Liver (tissue), 9 donors: ENCODE data around the gene FAM227B. TPM values are rescaled to one million over a fixed set of nuclear protein-coding genes. Genes with fewer than 3 reads are reported as not detected.

Source experiments
- DNase-seq: peaks from one replicate; pipeline ENCODE4 v3.0.0-alpha.2; 2017; ENCODE audit warnings: low spot score
- H3K27ac ChIP-seq, 2 donors: one replicate each; pipeline ENCODE4 v1.7.0; 2013; ENCODE audit warnings: inconsistent platforms in 2 of 2, low read length in 2 of 2, control low read depth in 1 of 2, low read depth in 1 of 2, mild to moderate bottlenecking in 1 of 2
- H3K27me3 ChIP-seq, 4 donors: one replicate each; pipeline versions ENCODE4 v1.6.1 to v1.7.0; 2013; ENCODE audit warnings: low read length in 3 of 4, inconsistent platforms in 1 of 4, mild to moderate bottlenecking in 1 of 4, moderate library complexity in 1 of 4; ENCODE audit not compliant: control insufficient read depth in 4 of 4, insufficient read depth in 4 of 4
- H3K36me3 ChIP-seq, 4 donors: one replicate each; pipeline versions ENCODE4 v1.6.1 to v1.7.0; 2013; ENCODE audit warnings: low read length in 3 of 4, mild to moderate bottlenecking in 3 of 4, low read depth in 1 of 4, moderate library complexity in 1 of 4; ENCODE audit not compliant: control insufficient read depth in 4 of 4, insufficient read depth in 3 of 4
- H3K4me1 ChIP-seq, 4 donors: one replicate each; pipeline versions ENCODE4 v1.6.1 to v1.7.0; 2013; ENCODE audit warnings: low read length in 3 of 4, mild to moderate bottlenecking in 3 of 4, moderate library complexity in 1 of 4; ENCODE audit not compliant: control insufficient read depth in 4 of 4, insufficient read depth in 4 of 4
- H3K4me3 ChIP-seq, 3 donors: one replicate each; pipeline versions ENCODE4 v1.6.1 to v1.7.0; 2013; ENCODE audit warnings: low read length in 3 of 3, control low read depth in 1 of 3, low read depth in 1 of 3, mild to moderate bottlenecking in 1 of 3
- H3K9ac ChIP-seq, 2 donors: one replicate each; pipeline ENCODE4 v1.7.0; 2013; ENCODE audit warnings: low read length in 2 of 2, mild to moderate bottlenecking in 2 of 2, moderate library complexity in 2 of 2, control low read depth in 1 of 2, low read depth in 1 of 2
- H3K9me3 ChIP-seq, 4 donors: one replicate each; pipeline versions ENCODE4 v1.6.1 to v1.7.0; 2013; ENCODE audit warnings: low read length in 3 of 4; ENCODE audit not compliant: control insufficient read depth in 4 of 4
- EGR1 ChIP-seq, 2 donors: IDR thresholded peaks; 2 replicates each; pipeline ENCODE4 v1.6.1; 2016 to 2018; ENCODE audit warnings: antibody characterized with exemption in 2 of 2, low read depth in 2 of 2
- FOXA1 ChIP-seq: IDR thresholded peaks from 2 replicates; pipeline ENCODE4 v1.6.1; 2016; ENCODE audit warnings: antibody characterized with exemption
- FOXA2 ChIP-seq: IDR thresholded peaks from 2 replicates; pipeline ENCODE4 v1.6.1; 2016; ENCODE audit warnings: antibody characterized with exemption
- GABPA ChIP-seq, 2 donors: IDR thresholded peaks in 1 of 2; conservative IDR thresholded peaks in 1 of 2; 2 replicates each; pipeline ENCODE4 v1.6.1; 2016; ENCODE audit warnings: antibody characterized with exemption in 2 of 2, mild to moderate bottlenecking in 1 of 2, moderate library complexity in 1 of 2
- HNF4A ChIP-seq, 2 donors: conservative IDR thresholded peaks; 2 replicates each; pipeline ENCODE4 v1.6.1; 2016; ENCODE audit warnings: antibody characterized with exemption in 2 of 2, mild to moderate bottlenecking in 2 of 2
- HNF4G ChIP-seq: IDR thresholded peaks from 2 replicates; pipeline ENCODE4 v1.6.1; 2016; ENCODE audit warnings: antibody characterized with exemption
- JUND ChIP-seq, 2 donors: IDR thresholded peaks; 2 replicates each; pipeline ENCODE4 v1.6.1; 2016; ENCODE audit warnings: antibody characterized with exemption in 2 of 2
- NR2F2 ChIP-seq: IDR thresholded peaks from 2 replicates; pipeline ENCODE4 v1.6.1; 2016; ENCODE audit warnings: antibody characterized with exemption
- RAD21 ChIP-seq, 2 donors: IDR thresholded peaks; 2 replicates each; pipeline ENCODE4 v1.6.1; 2016; ENCODE audit warnings: antibody characterized with exemption in 2 of 2, mild to moderate bottlenecking in 2 of 2
- REST ChIP-seq: IDR thresholded peaks from 2 replicates; pipeline ENCODE4 v1.6.1; 2016; ENCODE audit warnings: antibody characterized with exemption, mild to moderate bottlenecking
- RXRA ChIP-seq, 2 donors: IDR thresholded peaks; 2 replicates each; pipeline ENCODE4 v1.6.1; 2017 to 2018; ENCODE audit warnings: antibody characterized with exemption in 2 of 2, mild to moderate bottlenecking in 1 of 2
- SP1 ChIP-seq: IDR thresholded peaks from 2 replicates; pipeline ENCODE4 v1.6.1; 2018; ENCODE audit warnings: antibody characterized with exemption, mild to moderate bottlenecking
- TAF1 ChIP-seq: conservative IDR thresholded peaks from 2 replicates; pipeline ENCODE4 v1.6.1; 2016; ENCODE audit warnings: antibody characterized with exemption, mild to moderate bottlenecking
- WGBS: extraction: QIAGEN DNeasy Blood & Tissue Kit; methylation state at CpG from one replicate; pipeline ENCODE4 v1.1.7; 2013; 5-methylcytosine and 5-hydroxymethylcytosine counted together
- polyA plus RNA-seq, 2 donors: library from polyadenylated mRNA; stranded (reverse) in 1 of 2; unstranded in 1 of 2; fragments of 200-250 nt in 1 of 2; fragments of >200 nt in 1 of 2; fragmentation: Nextera tagmentation in 1 of 2; extraction: Ambion mirVana in 1 of 2; gene quantifications; one replicate each; pipeline versions ENCODE4 v1.2.1 to v1.2.3, GENCODE V29; 2013 to 2015
- total RNA-seq, 2 donors: library from RNA; depleted of rRNA; stranded (reverse); fragments of >200 nt; gene quantifications; one replicate each; pipeline ENCODE4 v1.2.3, GENCODE V29; 2014
- TF ChIP-seq, protein P1 (sequence below): IDR thresholded peaks from 2 replicates; pipeline ENCODE4 v1.6.1; 2016; ENCODE audit warnings: antibody characterized with exemption
- TF ChIP-seq, protein P2 (sequence below): IDR thresholded peaks from 2 replicates; pipeline ENCODE4 v1.6.1; 2016; ENCODE audit warnings: antibody characterized with exemption
- TF ChIP-seq, protein P3 (sequence below): IDR thresholded peaks from 2 replicates; pipeline ENCODE4 v1.6.1; 2016; ENCODE audit warnings: antibody characterized with exemption
- donor health status: healthy.
- donor health status: healthy.
- donor health status: healthy.
- donor health status: healthy.
- donor health status: healthy.

Gene FAM227B
- total and polyA plus RNA-seq, 4 donors, result 1.3 to 5.1 (median 3.8) TPM

- no peak overlapping the region for H3K4me3 ChIP-seq
- H3K9me3 ChIP-seq, result peaks cover 0 to 11% (median 6%) of the 10 kb centered on the region in 4 donors
- H3K27me3 ChIP-seq, result no peaks in the 10 kb centered on the region
- H3K4me1 ChIP-seq, result no peaks in the 10 kb centered on the region
- no peak overlapping the region for H3K27ac ChIP-seq
- H3K9ac ChIP-seq, result no peak overlapping the region
- DNase-seq, result no peak
- TF ChIP-seq SP1 (no peak), REST (no peak), HNF4A (conservative IDR thresholded peaks at IDR 0.05) (no peak), JUND (IDR thresholded peaks at IDR 0.05) (no peak), RAD21 (IDR thresholded peaks at IDR 0.05) (no peak), EGR1 (IDR thresholded peaks at IDR 0.05; ENCODE audit: low read depth in 2 of 2) (no peak), FOXA2 (no peak), RXRA (IDR thresholded peaks at IDR 0.05) (no peak), NR2F2 (no peak), GABPA (IDR thresholded peaks at IDR 0.05 in 1 of 2, conservative IDR thresholded peaks at IDR 0.05 in 1 of 2) (no peak), HNF4G (no peak), TAF1 (no peak)
- TF ChIP-seq, protein P1, sequence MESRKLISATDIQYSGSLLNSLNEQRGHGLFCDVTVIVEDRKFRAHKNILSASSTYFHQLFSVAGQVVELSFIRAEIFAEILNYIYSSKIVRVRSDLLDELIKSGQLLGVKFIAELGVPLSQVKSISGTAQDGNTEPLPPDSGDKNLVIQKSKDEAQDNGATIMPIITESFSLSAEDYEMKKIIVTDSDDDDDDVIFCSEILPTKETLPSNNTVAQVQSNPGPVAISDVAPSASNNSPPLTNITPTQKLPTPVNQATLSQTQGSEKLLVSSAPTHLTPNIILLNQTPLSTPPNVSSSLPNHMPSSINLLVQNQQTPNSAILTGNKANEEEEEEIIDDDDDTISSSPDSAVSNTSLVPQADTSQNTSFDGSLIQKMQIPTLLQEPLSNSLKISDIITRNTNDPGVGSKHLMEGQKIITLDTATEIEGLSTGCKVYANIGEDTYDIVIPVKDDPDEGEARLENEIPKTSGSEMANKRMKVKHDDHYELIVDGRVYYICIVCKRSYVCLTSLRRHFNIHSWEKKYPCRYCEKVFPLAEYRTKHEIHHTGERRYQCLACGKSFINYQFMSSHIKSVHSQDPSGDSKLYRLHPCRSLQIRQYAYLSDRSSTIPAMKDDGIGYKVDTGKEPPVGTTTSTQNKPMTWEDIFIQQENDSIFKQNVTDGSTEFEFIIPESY, result no peak
- TF ChIP-seq, protein P2, sequence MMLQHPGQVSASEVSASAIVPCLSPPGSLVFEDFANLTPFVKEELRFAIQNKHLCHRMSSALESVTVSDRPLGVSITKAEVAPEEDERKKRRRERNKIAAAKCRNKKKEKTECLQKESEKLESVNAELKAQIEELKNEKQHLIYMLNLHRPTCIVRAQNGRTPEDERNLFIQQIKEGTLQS, result no peak
- no peaks in the 10 kb centered on the region for H3K36me3 ChIP-seq
These were observed 60.6 kb downstream of the FAM227B start for GRCh38 chr15:49560045-49560444.

GRCh38 chr15:49558929-49559328, 61.7 kb downstream of the FAM227B start:
- Histone ChIP-seq H3K36me3 (no peaks in the 10 kb centered on the region), H3K27me3 (no peaks in the 10 kb centered on the region), H3K27ac (no peak overlapping the region), H3K9ac (no peak overlapping the region), H3K9me3 (peaks cover 0 to 14% (median 8%) of the 10 kb centered on the region in 4 donors), H3K4me3 (no peak overlapping the region), H3K4me1 (no peaks in the 10 kb centered on the region)
- 88% methylated on average over 2 of the region's 2 CpGs for WGBS
- TF ChIP-seq, protein P3, sequence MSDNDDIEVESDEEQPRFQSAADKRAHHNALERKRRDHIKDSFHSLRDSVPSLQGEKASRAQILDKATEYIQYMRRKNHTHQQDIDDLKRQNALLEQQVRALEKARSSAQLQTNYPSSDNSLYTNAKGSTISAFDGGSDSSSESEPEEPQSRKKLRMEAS, result no peak
- no peak for TF ChIP-seq TAF1
- no peak for TF ChIP-seq SP1
- TF ChIP-seq, protein P1, result no peak
- TF ChIP-seq NR2F2, result no peak
- TF ChIP-seq RXRA (IDR thresholded peaks at IDR 0.05), result no peak
- TF ChIP-seq GABPA (IDR thresholded peaks at IDR 0.05 in 1 of 2, conservative IDR thresholded peaks at IDR 0.05 in 1 of 2), result no peak
- no peak for TF ChIP-seq FOXA1
- TF ChIP-seq FOXA2, result no peak
- TF ChIP-seq, protein P2, result no peak
- no peak for TF ChIP-seq REST
- TF ChIP-seq HNF4G, result no peak
- TF ChIP-seq EGR1 (IDR thresholded peaks at IDR 0.05; ENCODE audit: low read depth in 2 of 2), result no peak
- TF ChIP-seq JUND (IDR thresholded peaks at IDR 0.05), result no peak
- DNase-seq, result no peak
